Left lung (tissue), 10 donors: ENCODE results near the gene SMARCC1. TPM values are rescaled to one million over a fixed set of nuclear protein-coding genes. Genes with fewer than 3 reads are reported as not detected.
"Not testable (repeated sequence)": the region's sequence is repeated elsewhere in the genome, so short reads cannot be mapped to it uniquely, and the experiment has no call there.

Experiments
- ATAC-seq: fragments of 200-7000 bp; cut with Tn5 transposase; one replicate; pipeline ENCODE4 v1.9.1; 2020; ENCODE audit warnings: moderate library complexity
- DNase-seq, 4 donors: peaks; one replicate each; pipeline ENCODE4 v3.0.0-alpha.2; 2013 to 2020
- H3K27ac ChIP-seq, 2 donors: fragments of 200-600 bp; sonication (generic) in 1 of 2; one replicate each; pipeline versions ENCODE4 v1.5.0 to v1.8.0; 2020 to 2021
- H3K27me3 ChIP-seq, 2 donors: fragments of 200-600 bp; sonication (generic) in 1 of 2; one replicate each; pipeline versions ENCODE4 v1.5.0 to v1.8.0; 2020 to 2021
- H3K36me3 ChIP-seq, 2 donors: fragments of 200-600 bp; sonication (generic) in 1 of 2; one replicate each; pipeline versions ENCODE4 v1.5.0 to v1.8.0; 2020 to 2021
- H3K4me1 ChIP-seq, 2 donors: fragments of 200-600 bp; one replicate each; pipeline ENCODE4 v1.8.0; 2021
- H3K4me3 ChIP-seq, 2 donors: fragments of 200-600 bp; sonication (generic) in 1 of 2; one replicate each; pipeline versions ENCODE4 v1.5.0 to v1.8.0; 2020 to 2021; ENCODE audit warnings: mild to moderate bottlenecking in 1 of 2
- H3K9me3 ChIP-seq, 2 donors: fragments of 200-600 bp; sonication (generic) in 1 of 2; one replicate each; pipeline versions ENCODE4 v1.5.0 to v1.8.0; 2020 to 2021
- intact Hi-C, 2 donors: fragments of 100-400 bp; cut with DNase I; formaldehyde crosslinking; loops; one replicate each; pipeline versions ENCODE4 v1.11.2 to v1.14.2; 2022
- polyA plus RNA-seq, 6 donors: library from polyadenylated mRNA; unstranded; fragments of 120-200 nt; gene quantifications; one replicate each; pipeline ENCODE4 v1.2.1, GENCODE V29; 2013; ENCODE audit not compliant: insufficient read length in 6 of 6
- total RNA-seq, 2 donors: library from RNA; stranded (reverse); fragmentation: NEBNext Ultra II Directional; extraction: Animal tissue kit (Norgen Biotek cat#: 25700); gene quantifications; one replicate each; pipeline ENCODE4 v1.2.1, GENCODE V29; 2021
- TF ChIP-seq, protein P1 (sequence below), 2 donors: fragments of 200-600 bp; sonication (generic) in 1 of 2; IDR thresholded peaks; one replicate each; pipeline versions ENCODE4 v1.5.0 to v1.8.0; 2021; ENCODE audit warnings: antibody characterized with exemption in 2 of 2
- donor health status: DM: no; HTN: yes; CAD: no.
- donor health status: DM: no; HTN: no; CAD: no.

SMARCC1 gene
- total and polyA plus RNA-seq, 8 donors: 58.5 to 112 (median 97.6) TPM

DNA sequence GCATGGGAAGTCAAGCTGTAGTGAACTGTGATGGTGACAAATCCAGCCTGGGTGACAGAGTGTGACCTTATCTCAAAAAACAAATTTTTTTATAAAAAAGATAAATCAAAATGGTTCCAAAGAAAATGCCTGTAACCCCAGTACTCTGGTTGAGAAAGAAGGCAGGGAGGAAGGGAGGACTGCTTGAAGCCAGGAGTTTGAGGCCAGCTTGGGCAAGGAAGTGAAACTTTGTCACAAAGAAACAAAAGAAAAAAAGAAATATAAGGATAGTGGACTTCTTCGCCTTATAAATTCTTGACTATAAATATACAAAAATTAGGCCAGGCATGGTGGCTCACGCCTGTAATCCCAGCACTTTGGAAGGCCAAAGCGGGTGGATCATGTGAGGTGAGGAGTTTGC lies 34.1 kb downstream of the SMARCC1 start:
- Histone ChIP-seq H3K4me3 (no peak overlapping the region), H3K27ac (no peak overlapping the region), H3K27me3 (no peaks in the 10 kb centered on the region), H3K9me3 (no peaks in the 10 kb centered on the region), H3K36me3 (peaks cover 0 to 24% of the 10 kb centered on the region in 2 donors), H3K4me1 (no peaks in the 10 kb centered on the region)
- no peak for ATAC-seq
- TF ChIP-seq, protein P1, sequence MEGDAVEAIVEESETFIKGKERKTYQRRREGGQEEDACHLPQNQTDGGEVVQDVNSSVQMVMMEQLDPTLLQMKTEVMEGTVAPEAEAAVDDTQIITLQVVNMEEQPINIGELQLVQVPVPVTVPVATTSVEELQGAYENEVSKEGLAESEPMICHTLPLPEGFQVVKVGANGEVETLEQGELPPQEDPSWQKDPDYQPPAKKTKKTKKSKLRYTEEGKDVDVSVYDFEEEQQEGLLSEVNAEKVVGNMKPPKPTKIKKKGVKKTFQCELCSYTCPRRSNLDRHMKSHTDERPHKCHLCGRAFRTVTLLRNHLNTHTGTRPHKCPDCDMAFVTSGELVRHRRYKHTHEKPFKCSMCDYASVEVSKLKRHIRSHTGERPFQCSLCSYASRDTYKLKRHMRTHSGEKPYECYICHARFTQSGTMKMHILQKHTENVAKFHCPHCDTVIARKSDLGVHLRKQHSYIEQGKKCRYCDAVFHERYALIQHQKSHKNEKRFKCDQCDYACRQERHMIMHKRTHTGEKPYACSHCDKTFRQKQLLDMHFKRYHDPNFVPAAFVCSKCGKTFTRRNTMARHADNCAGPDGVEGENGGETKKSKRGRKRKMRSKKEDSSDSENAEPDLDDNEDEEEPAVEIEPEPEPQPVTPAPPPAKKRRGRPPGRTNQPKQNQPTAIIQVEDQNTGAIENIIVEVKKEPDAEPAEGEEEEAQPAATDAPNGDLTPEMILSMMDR (IDR thresholded peaks at IDR 0.05): no peak
- intact Hi-C loops: no loop called here
- no peak for DNase-seq

DNA sequence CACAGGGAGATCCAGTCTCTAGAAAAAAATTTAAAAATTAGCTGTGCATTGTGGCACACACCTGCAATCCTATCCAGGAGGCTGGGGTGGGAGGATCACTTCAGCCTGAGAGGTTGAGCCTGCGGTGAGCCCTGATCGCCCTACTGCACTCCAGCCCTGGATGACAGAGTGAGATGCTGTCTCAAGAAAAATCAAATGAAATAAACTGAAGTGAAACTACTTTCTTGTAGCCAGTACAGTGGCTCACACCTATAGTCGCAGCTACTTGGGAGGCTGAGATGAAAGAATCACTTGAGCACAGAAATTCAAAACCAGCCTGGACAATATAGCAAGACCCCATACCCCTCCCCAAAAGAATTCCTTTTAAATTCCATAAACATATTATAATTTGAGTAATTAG lies 35.4 kb downstream of the SMARCC1 start:
- Histone ChIP-seq H3K4me1 (no peaks in the 10 kb centered on the region), H3K27me3 (no peaks in the 10 kb centered on the region), H3K4me3 (no peak overlapping the region), H3K36me3 (peaks cover 0 to 24% of the 10 kb centered on the region in 2 donors), H3K9me3 (no peaks in the 10 kb centered on the region), H3K27ac (no peak overlapping the region)
- DNase-seq (no peak), ATAC-seq (no peak)
- intact Hi-C loops: no loop called here
- TF ChIP-seq, protein P1 (IDR thresholded peaks at IDR 0.05): no peak

DNA sequence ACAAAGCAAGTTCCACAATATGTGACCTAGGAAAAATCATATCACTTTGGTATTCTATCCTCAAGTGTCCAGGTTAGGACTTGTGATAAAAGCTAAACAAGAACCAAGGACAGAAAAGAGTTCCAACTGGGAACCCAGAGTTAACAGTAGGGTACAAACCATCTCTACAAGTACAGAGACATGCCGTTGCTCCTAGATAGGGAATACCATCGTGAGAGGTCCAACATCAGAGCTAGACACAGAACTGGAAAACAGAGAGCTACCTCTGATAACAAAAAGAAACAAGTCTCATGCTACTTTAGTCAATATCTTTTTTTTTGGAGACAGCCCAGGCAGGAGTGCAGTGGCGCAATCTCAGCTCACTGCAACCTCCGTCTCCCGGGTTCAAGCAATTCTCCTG lies 37.8 kb downstream of the SMARCC1 start:
- Histone ChIP-seq H3K4me3 (no peak overlapping the region), H3K9me3 (no peaks in the 10 kb centered on the region), H3K27me3 (no peaks in the 10 kb centered on the region), H3K4me1 (no peaks in the 10 kb centered on the region), H3K27ac (no peak overlapping the region), H3K36me3 (peaks cover 0 to 18% of the 10 kb centered on the region in 2 donors)
- TF ChIP-seq, protein P1 (IDR thresholded peaks at IDR 0.05): no peak
- DNase-seq: no peak
- no peak for ATAC-seq
- intact Hi-C loops: no loop called here

DNA sequence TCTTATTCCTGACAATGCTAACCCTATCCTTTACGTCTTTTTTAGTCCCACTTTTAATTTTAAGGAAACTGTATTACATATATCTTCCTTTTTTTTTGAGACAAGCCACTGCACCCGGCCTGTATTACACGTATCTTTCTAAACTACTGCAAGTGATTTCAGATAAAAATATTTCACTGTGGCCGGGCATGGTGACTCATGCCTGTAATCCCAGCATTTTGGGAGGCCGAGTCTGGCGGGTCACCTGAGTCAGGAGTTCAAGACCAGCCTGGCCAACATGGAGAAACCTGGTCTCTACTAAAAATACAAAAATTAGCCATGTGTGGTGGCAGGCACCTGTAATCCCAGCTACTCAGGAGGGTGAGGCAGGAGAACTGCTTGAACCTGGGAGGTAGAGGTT lies 38.3 kb downstream of the SMARCC1 start:
- H3K27me3 ChIP-seq, intact Hi-C loops, DNase-seq, H3K27ac ChIP-seq, H3K9me3 ChIP-seq, H3K4me3 ChIP-seq, ATAC-seq, H3K4me1 ChIP-seq: not testable (repeated sequence)
- peaks cover 0 to 18% of the 10 kb centered on the region in 2 donors for H3K36me3 ChIP-seq

DNA sequence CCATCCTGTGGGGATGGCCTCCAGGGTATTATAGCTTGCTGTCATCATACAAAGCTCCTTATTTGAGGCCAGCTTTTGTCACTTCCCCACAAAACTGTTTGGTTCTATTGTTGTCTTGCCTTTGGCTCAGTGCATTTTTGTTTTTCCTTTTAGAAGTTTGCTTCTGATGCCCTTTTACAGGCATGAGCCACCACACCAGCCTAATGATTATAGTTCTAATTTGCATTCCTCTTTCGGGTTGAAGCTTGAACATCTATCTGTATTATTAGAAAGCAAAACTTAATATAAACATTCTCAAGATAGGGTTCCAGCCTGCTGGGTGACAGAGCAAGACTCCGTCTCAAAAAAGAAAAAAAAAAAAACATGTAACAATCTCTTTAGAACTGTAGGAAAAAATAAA lies 39.8 kb downstream of the SMARCC1 start:
- Histone ChIP-seq H3K27ac (no peak overlapping the region), H3K36me3 (peaks cover 0 to 32% of the 10 kb centered on the region in 2 donors), H3K9me3 (no peaks in the 10 kb centered on the region), H3K27me3 (no peaks in the 10 kb centered on the region), H3K4me3 (no peak overlapping the region), H3K4me1 (no peaks in the 10 kb centered on the region)
- TF ChIP-seq, protein P1 (IDR thresholded peaks at IDR 0.05): no peak
- intact Hi-C loops: no loop called here
- ATAC-seq (no peak), DNase-seq (no peak)

DNA sequence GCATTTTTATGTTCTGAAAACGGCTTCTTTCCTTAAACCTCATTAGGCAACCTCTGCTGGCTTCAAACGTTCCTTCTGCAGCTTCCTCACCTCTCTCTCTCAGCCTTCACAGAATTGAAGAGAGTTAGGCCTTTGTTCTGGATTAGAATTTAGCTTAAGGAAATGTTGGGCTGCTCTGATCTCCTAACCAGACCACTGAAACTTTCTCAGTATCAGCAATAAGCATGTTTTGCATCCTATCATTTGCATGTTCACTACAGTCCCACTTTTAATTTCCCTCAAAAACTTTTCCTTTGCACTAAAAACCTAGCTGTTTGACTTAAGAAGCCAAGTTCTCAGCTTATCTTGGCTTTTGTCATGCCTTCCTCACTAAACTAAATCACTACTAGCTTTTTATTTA lies 49.5 kb downstream of the SMARCC1 start:
- no peak for DNase-seq
- no peaks in the 10 kb centered on the region for H3K27me3 ChIP-seq
- H3K4me1 ChIP-seq: no peaks in the 10 kb centered on the region
- peaks cover 0 to 89% of the 10 kb centered on the region in 2 donors for H3K36me3 ChIP-seq
- TF ChIP-seq, protein P1 (IDR thresholded peaks at IDR 0.05): no peak
- intact Hi-C loops: no loop called here
- ATAC-seq: no peak
- H3K4me3 ChIP-seq: no peak overlapping the region
- H3K9me3 ChIP-seq: no peaks in the 10 kb centered on the region
- no peak overlapping the region for H3K27ac ChIP-seq
